Measurements from ENCODE around the gene STAMBP. TPM values are rescaled to one million over a fixed set of nuclear protein-coding genes. Genes with fewer than 3 reads are reported as not detected.

STAMBP gene
- total and polyA plus RNA-seq, 2 donors (not counting 1 experiment from before 2014, with no cell fraction given) = 23.3 to 44.2 TPM

GRCh38 chr2:73908689-73909652 lies 80.2 kb downstream of the STAMBP start:
- no peak overlapping the region for H3K4me3 ChIP-seq (replicated peaks in 1 of 4; ENCODE audit: control extremely low read depth in 1 of 4, insufficient read depth in 1 of 4, low read depth in 3 of 4, low read length in 4 of 4)
- no peaks in the 10 kb centered on the region for H3K4me1 ChIP-seq (ENCODE audit: control insufficient read depth, extremely low read depth, insufficient read depth, low read length)
- peak in 1 of 2 donors; percentile 65 for DNase-seq (ENCODE audit: low read depth in 2 of 2)
- no peaks in the 10 kb centered on the region for H4K20me1 ChIP-seq (ENCODE audit: control insufficient read depth, extremely low read depth, insufficient read depth, low read length)
- no peaks in the 10 kb centered on the region for H3K9me3 ChIP-seq (ENCODE audit: control insufficient read depth, insufficient read depth, low read depth, low read length)
- H3K9ac ChIP-seq (ENCODE audit: insufficient read depth, low read length) = no peak overlapping the region
- no peak overlapping the region for H3K27ac ChIP-seq (ENCODE audit: insufficient read depth, low read length)
- H3K4me2 ChIP-seq (ENCODE audit: extremely low read depth, insufficient read depth, low read length) = no peak overlapping the region
- peaks cover 4% of the 10 kb centered on the region for H3K36me3 ChIP-seq (ENCODE audit: control insufficient read depth, insufficient read depth, low read length)
- TF ChIP-seq CTCF (conservative IDR thresholded peaks at IDR 0.05 in 1 of 2, IDR thresholded peaks at IDR 0.05 in 1 of 2; ENCODE audit: low read depth in 1 of 2, low read length in 2 of 2) (no peak), EZH2 (IDR thresholded peaks at IDR 0.05; ENCODE audit: low read length, missing control alignments) (no peak)
- no peaks in the 10 kb centered on the region for H3K27me3 ChIP-seq (ENCODE audit: control insufficient read depth, insufficient read depth, low read length)
- H2AFZ ChIP-seq (ENCODE audit: low read length) = no peak overlapping the region
- H3K79me2 ChIP-seq (ENCODE audit: control insufficient read depth, insufficient read depth, low read length) = no peaks in the 10 kb centered on the region

- peaks cover 7% of the 10 kb centered on the region for H3K36me3 ChIP-seq (ENCODE audit: control insufficient read depth, insufficient read depth, low read length)
- no peaks in the 10 kb centered on the region for H4K20me1 ChIP-seq (ENCODE audit: control insufficient read depth, extremely low read depth, insufficient read depth, low read length)
- no peak overlapping the region for H3K27ac ChIP-seq (ENCODE audit: insufficient read depth, low read length)
- H3K9me3 ChIP-seq (ENCODE audit: control insufficient read depth, insufficient read depth, low read depth, low read length) = no peaks in the 10 kb centered on the region
- H3K79me2 ChIP-seq (ENCODE audit: control insufficient read depth, insufficient read depth, low read length) = no peaks in the 10 kb centered on the region
- no peak overlapping the region for H3K4me3 ChIP-seq (replicated peaks in 1 of 4; ENCODE audit: control extremely low read depth in 1 of 4, insufficient read depth in 1 of 4, low read depth in 3 of 4, low read length in 4 of 4)
- no peak for TF ChIP-seq EZH2 (IDR thresholded peaks at IDR 0.05; ENCODE audit: low read length, missing control alignments)
- no peak for TF ChIP-seq CTCF (conservative IDR thresholded peaks at IDR 0.05 in 1 of 2, IDR thresholded peaks at IDR 0.05 in 1 of 2; ENCODE audit: low read depth in 1 of 2, low read length in 2 of 2)
- no peak overlapping the region for H3K9ac ChIP-seq (ENCODE audit: insufficient read depth, low read length)
- no peak overlapping the region for H2AFZ ChIP-seq (ENCODE audit: low read length)
- no peaks in the 10 kb centered on the region for H3K27me3 ChIP-seq (ENCODE audit: control insufficient read depth, insufficient read depth, low read length)
- no peak for DNase-seq (ENCODE audit: low read depth in 2 of 2)
- no peak overlapping the region for H3K4me2 ChIP-seq (ENCODE audit: extremely low read depth, insufficient read depth, low read length)
- H3K4me1 ChIP-seq (ENCODE audit: control insufficient read depth, extremely low read depth, insufficient read depth, low read length) = no peaks in the 10 kb centered on the region
These were observed 82.2 kb downstream of the STAMBP start for GRCh38 chr2:73910873-73911547.

- no peak for DNase-seq (ENCODE audit: low read depth in 2 of 2)
- no peaks in the 10 kb centered on the region for H3K4me1 ChIP-seq (ENCODE audit: control insufficient read depth, extremely low read depth, insufficient read depth, low read length)
- no peak overlapping the region for H3K4me3 ChIP-seq (replicated peaks in 1 of 4; ENCODE audit: control extremely low read depth in 1 of 4, insufficient read depth in 1 of 4, low read depth in 3 of 4, low read length in 4 of 4)
- peaks cover 7% of the 10 kb centered on the region for H3K36me3 ChIP-seq (ENCODE audit: control insufficient read depth, insufficient read depth, low read length)
- no peaks in the 10 kb centered on the region for H4K20me1 ChIP-seq (ENCODE audit: control insufficient read depth, extremely low read depth, insufficient read depth, low read length)
- H3K27me3 ChIP-seq (ENCODE audit: control insufficient read depth, insufficient read depth, low read length) = no peaks in the 10 kb centered on the region
- H3K27ac ChIP-seq (ENCODE audit: insufficient read depth, low read length) = no peak overlapping the region
- H3K9ac ChIP-seq (ENCODE audit: insufficient read depth, low read length) = no peak overlapping the region
- H2AFZ ChIP-seq (ENCODE audit: low read length) = no peak overlapping the region
- no peak overlapping the region for H3K4me2 ChIP-seq (ENCODE audit: extremely low read depth, insufficient read depth, low read length)
- no peaks in the 10 kb centered on the region for H3K79me2 ChIP-seq (ENCODE audit: control insufficient read depth, insufficient read depth, low read length)
- TF ChIP-seq EZH2 (IDR thresholded peaks at IDR 0.05; ENCODE audit: low read length, missing control alignments) = no peak
- no peak for TF ChIP-seq CTCF (conservative IDR thresholded peaks at IDR 0.05 in 1 of 2, IDR thresholded peaks at IDR 0.05 in 1 of 2; ENCODE audit: low read depth in 1 of 2, low read length in 2 of 2)
- H3K9me3 ChIP-seq (ENCODE audit: control insufficient read depth, insufficient read depth, low read depth, low read length) = no peaks in the 10 kb centered on the region
These were observed 82.9 kb downstream of the STAMBP start for GRCh38 chr2:73911548-73912208.
